ENCODE data around the gene ZNF786. TPM values are rescaled to one million over a fixed set of nuclear protein-coding genes. Genes with fewer than 3 reads are reported as not detected.

ZNF786 gene
- 5.6 TPM for total RNA-seq
- long read RNA-seq, transcript ZNF786-201 (3 exons, 3,144 nt), result major isoform, 9 of 24 reads
- long read RNA-seq, transcript ZNF786-202 (4 exons, 2,874 nt), result minor isoform, 7 of 24 reads
- long read RNA-seq, partial matches to known transcripts, result 5 of 24 reads
- long read RNA-seq, other reads (novel, unspliced or antisense), result 3 of 24 reads

- Histone ChIP-seq H3K4me3 (peak within 1 kb of the TSS; percentile 84), H3K4me1 (peaks cover 13% of the 10 kb centered on the region), H3K9me3 (no peaks in the 10 kb centered on the region), H3K27me3 (no peaks in the 10 kb centered on the region), H3K36me3 (no peaks in the 10 kb centered on the region), H3K27ac (peak within 1 kb of the TSS; percentile 98)
- intact Hi-C loops (cut with DNase I), result no loop called here
- peak; percentile 95 for DNase-seq
- TF ChIP-seq CTCF (IDR thresholded peaks at IDR 0.05), result peak; percentile 91
- peak; percentile 98 for ATAC-seq
Observed at GRCh38 chr7:149090397-149091195, at the start of gene ZNF786. Gene ZNF786, minus strand, starts transcription at chr7:149090718. Its CDS starts 78 bp downstream, at chr7:149090640.

GRCh38 chr7:149136118-149136517 lies 45.6 kb upstream of the ZNF786 start:
- peak; percentile 38 for DNase-seq
- no peak for TF ChIP-seq CTCF (IDR thresholded peaks at IDR 0.05)
- no peak for ATAC-seq

GRCh38 chr7:149133028-149133710 lies 42.7 kb upstream of the ZNF786 start:
- peaks cover 17% of the 10 kb centered on the region for H3K36me3 ChIP-seq
- DNase-seq (peak; percentile 2), ATAC-seq (no peak)
- H3K27me3 ChIP-seq, result no peaks in the 10 kb centered on the region
- TF ChIP-seq CTCF (IDR thresholded peaks at IDR 0.05), result no peak
- H3K9me3 ChIP-seq, result peaks cover 8% of the 10 kb centered on the region
- H3K27ac ChIP-seq, result no peak overlapping the region
- no peak overlapping the region for H3K4me3 ChIP-seq
- intact Hi-C loops (cut with DNase I), result no loop called here
- peaks cover 1% of the 10 kb centered on the region for H3K4me1 ChIP-seq

More at GRCh38 chr7:149136118-149136517, 45.6 kb upstream of the ZNF786 start:
- Histone ChIP-seq H3K27ac (no peak overlapping the region), H3K4me1 (no peaks in the 10 kb centered on the region), H3K27me3 (no peaks in the 10 kb centered on the region), H3K4me3 (no peak overlapping the region), H3K9me3 (peaks cover 1% of the 10 kb centered on the region), H3K36me3 (no peaks in the 10 kb centered on the region)
- intact Hi-C loops (cut with DNase I), result no loop called here

GRCh38 chr7:149130572-149131198 lies 40.2 kb upstream of the ZNF786 start:
- intact Hi-C loops (cut with DNase I), result no loop called here
- Histone ChIP-seq H3K4me1 (peaks cover 7% of the 10 kb centered on the region), H3K4me3 (no peak overlapping the region), H3K27me3 (no peaks in the 10 kb centered on the region), H3K9me3 (peaks cover 8% of the 10 kb centered on the region), H3K27ac (no peak overlapping the region), H3K36me3 (peaks cover 17% of the 10 kb centered on the region)
- TF ChIP-seq CTCF (IDR thresholded peaks at IDR 0.05), result no peak
- no peak for DNase-seq
- no peak for ATAC-seq

GRCh38 chr7:149126662-149127266 lies 36.2 kb upstream of the ZNF786 start:
- ATAC-seq (peak; percentile 84), DNase-seq (peak; percentile 90)
- peak overlapping the region; percentile 96 for H3K27ac ChIP-seq
- peaks cover 17% of the 10 kb centered on the region for H3K4me1 ChIP-seq
- intact Hi-C loops (cut with DNase I), result no loop called here
- no peak for TF ChIP-seq CTCF (IDR thresholded peaks at IDR 0.05)
- H3K27me3 ChIP-seq, result no peaks in the 10 kb centered on the region
- peaks cover 17% of the 10 kb centered on the region for H3K36me3 ChIP-seq
- H3K4me3 ChIP-seq, result peak overlapping the region; percentile 98
- H3K9me3 ChIP-seq, result peaks cover 8% of the 10 kb centered on the region
